Muscle layer of duodenum (tissue), 2 donors: ENCODE data around the gene TMEM245.

ENCODE experiments used
- H3K27ac ChIP-seq: one replicate; pipeline ENCODE4 v1.7.0; 2013; ENCODE audit warnings: mild to moderate bottlenecking, low read length
- H3K27me3 ChIP-seq: one replicate; pipeline ENCODE4 v1.7.0; 2013; ENCODE audit warnings: low read depth, mild to moderate bottlenecking, control low read depth, low read length
- H3K36me3 ChIP-seq, 2 donors: one replicate each; pipeline ENCODE4 v1.7.0; 2013; ENCODE audit warnings: low read length in 2 of 2, control low read depth in 1 of 2, mild to moderate bottlenecking in 1 of 2; ENCODE audit not compliant: insufficient read depth in 2 of 2, control insufficient read depth in 1 of 2
- H3K4me1 ChIP-seq, 2 donors: one replicate each; pipeline ENCODE4 v1.7.0; 2013; ENCODE audit warnings: low read length in 2 of 2, mild to moderate bottlenecking in 2 of 2, control low read depth in 1 of 2, moderate library complexity in 1 of 2; ENCODE audit not compliant: insufficient read depth in 2 of 2, control insufficient read depth in 1 of 2
- H3K4me3 ChIP-seq, 2 donors: one replicate each; pipeline ENCODE4 v1.7.0; 2013; ENCODE audit warnings: low read length in 2 of 2, low read depth in 1 of 2, mild to moderate bottlenecking in 1 of 2
- H3K9me3 ChIP-seq, 2 donors: one replicate each; pipeline ENCODE4 v1.7.0; 2013; ENCODE audit warnings: low read length in 2 of 2, control low read depth in 1 of 2, mild to moderate bottlenecking in 1 of 2; ENCODE audit not compliant: control insufficient read depth in 1 of 2
- donor health status: healthy.

TMEM245 gene

GRCh38 chr9:109017493-109017892 lies 102.3 kb downstream of the TMEM245 start:
- Histone ChIP-seq H3K4me3 (no peak overlapping the region), H3K4me1 (peaks cover 0 to 17% of the 10 kb centered on the region in 2 donors), H3K27ac (no peak overlapping the region), H3K27me3 (no peaks in the 10 kb centered on the region), H3K36me3 (peaks cover 3 to 19% of the 10 kb centered on the region in 2 donors), H3K9me3 (no peaks in the 10 kb centered on the region)

- Histone ChIP-seq H3K27ac (no peak overlapping the region), H3K4me1 (peaks cover 0 to 17% of the 10 kb centered on the region in 2 donors), H3K4me3 (no peak overlapping the region), H3K36me3 (peaks cover 3 to 19% of the 10 kb centered on the region in 2 donors), H3K27me3 (no peaks in the 10 kb centered on the region), H3K9me3 (no peaks in the 10 kb centered on the region)
Measured at GRCh38 chr9:109017061-109017460, 102.7 kb downstream of the TMEM245 start.

GRCh38 chr9:109016132-109016531 lies 103.6 kb downstream of the TMEM245 start:
- H3K9me3 ChIP-seq = no peaks in the 10 kb centered on the region
- no peaks in the 10 kb centered on the region for H3K27me3 ChIP-seq
- H3K4me1 ChIP-seq = peaks cover 8 to 21% of the 10 kb centered on the region in 2 donors
- no peak overlapping the region for H3K27ac ChIP-seq
- H3K4me3 ChIP-seq = no peak overlapping the region
- peaks cover 3 to 19% of the 10 kb centered on the region in 2 donors for H3K36me3 ChIP-seq

GRCh38 chr9:109014608-109015280 lies 105.0 kb downstream of the TMEM245 start:
- peak overlapping the region; percentile 80 for H3K27ac ChIP-seq
- no peaks in the 10 kb centered on the region for H3K27me3 ChIP-seq
- no peak overlapping the region for H3K4me3 ChIP-seq
- H3K4me1 ChIP-seq = peaks cover 13 to 28% of the 10 kb centered on the region in 2 donors
- H3K36me3 ChIP-seq = peaks cover 2 to 19% of the 10 kb centered on the region in 2 donors
- H3K9me3 ChIP-seq = no peaks in the 10 kb centered on the region

GRCh38 chr9:109013679-109014607 lies 105.8 kb downstream of the TMEM245 start:
- Histone ChIP-seq H3K27me3 (no peaks in the 10 kb centered on the region), H3K9me3 (no peaks in the 10 kb centered on the region), H3K4me3 (peak overlapping the region; percentile 60 to 89), H3K4me1 (peaks cover 13 to 32% of the 10 kb centered on the region in 2 donors), H3K36me3 (peaks cover 0 to 12% of the 10 kb centered on the region in 2 donors), H3K27ac (peak overlapping the region; percentile 80)

- peaks cover 0 to 7% of the 10 kb centered on the region in 2 donors for H3K36me3 ChIP-seq
- H3K9me3 ChIP-seq = no peaks in the 10 kb centered on the region
- peak within 1 kb of the TSS; percentile 82 for H3K27ac ChIP-seq
- H3K4me3 ChIP-seq = peak within 1 kb of the TSS; percentile 89 to 91
- no peaks in the 10 kb centered on the region for H3K27me3 ChIP-seq
- H3K4me1 ChIP-seq = peaks cover 13 to 32% of the 10 kb centered on the region in 2 donors
Measured at GRCh38 chr9:109012876-109013678, 106.7 kb downstream of the TMEM245 start, which contains the start of gene CTNNAL1. TSS of gene CTNNAL1 (minus strand) at chr9:109013499. CDS start at chr9:109013442, 57 bp downstream.

- Histone ChIP-seq H3K9me3 (no peaks in the 10 kb centered on the region), H3K27me3 (no peaks in the 10 kb centered on the region), H3K36me3 (peaks cover 0 to 7% of the 10 kb centered on the region in 2 donors), H3K27ac (peak overlapping the region; percentile 82), H3K4me1 (peaks cover 13 to 32% of the 10 kb centered on the region in 2 donors), H3K4me3 (peak overlapping the region; percentile 89 to 91)
Measured at GRCh38 chr9:109012009-109012875, 107.5 kb downstream of the TMEM245 start.

GRCh38 chr9:109011231-109011671 lies 108.5 kb downstream of the TMEM245 start:
- Histone ChIP-seq H3K4me1 (peaks cover 13 to 28% of the 10 kb centered on the region in 2 donors), H3K27ac (peak overlapping the region; percentile 82), H3K36me3 (peaks cover 0 to 7% of the 10 kb centered on the region in 2 donors), H3K4me3 (peak overlapping the region; percentile 89 to 91), H3K27me3 (no peaks in the 10 kb centered on the region), H3K9me3 (no peaks in the 10 kb centered on the region)

GRCh38 chr9:109010746-109011145 lies 109.0 kb downstream of the TMEM245 start:
- no peaks in the 10 kb centered on the region for H3K27me3 ChIP-seq
- H3K36me3 ChIP-seq = peaks cover 0 to 7% of the 10 kb centered on the region in 2 donors
- H3K4me1 ChIP-seq = peaks cover 13 to 28% of the 10 kb centered on the region in 2 donors
- H3K4me3 ChIP-seq = peak overlapping the region; percentile 89 to 91
- peak overlapping the region; percentile 82 for H3K27ac ChIP-seq
- no peaks in the 10 kb centered on the region for H3K9me3 ChIP-seq

- peaks cover 6 to 15% of the 10 kb centered on the region in 2 donors for H3K9me3 ChIP-seq
- no peak overlapping the region for H3K27ac ChIP-seq
- peaks cover 0 to 8% of the 10 kb centered on the region in 2 donors for H3K36me3 ChIP-seq
- no peaks in the 10 kb centered on the region for H3K27me3 ChIP-seq
- H3K4me1 ChIP-seq = peaks cover under 1 to 9% of the 10 kb centered on the region in 2 donors
- no peak overlapping the region for H3K4me3 ChIP-seq
Measured at GRCh38 chr9:109005678-109006077, 114.1 kb downstream of the TMEM245 start.
